Stimulated activated memory B cell treated with anti-CD40 and anti-IgM and Interleukin-4, amounts not matched to agents 10 μg/mL and 1 μg/mL and 100 μg/mL, for 72 hours (primary cell): Measurements from ENCODE around the gene PRLH.

ENCODE experiments used
- ATAC-seq: fragments of 150-1000 bp; cut with Tn5 transposase; 2 replicates; pipeline ENCODE4 v1.10.0; 2021
- H3K27ac Mint-ChIP-seq: one replicate; pipeline ENCODE4 v1.8.0; 2022; ENCODE audit warnings: mild to moderate bottlenecking, mixed read lengths
- H3K27me3 Mint-ChIP-seq: one replicate; pipeline ENCODE4 v1.8.0; 2022; ENCODE audit warnings: mixed read lengths
- H3K36me3 Mint-ChIP-seq: one replicate; pipeline ENCODE4 v1.8.0; 2022; ENCODE audit warnings: mixed read lengths
- H3K4me1 Mint-ChIP-seq: one replicate; pipeline ENCODE4 v1.8.0; 2022; ENCODE audit warnings: mixed read lengths
- H3K4me3 Mint-ChIP-seq: one replicate; pipeline ENCODE4 v1.8.0; 2022; ENCODE audit warnings: mild to moderate bottlenecking, moderate library complexity, mixed read lengths
- H3K9me3 Mint-ChIP-seq: one replicate; pipeline ENCODE4 v1.8.0; 2022; ENCODE audit warnings: mixed read lengths

The PRLH gene

DNA sequence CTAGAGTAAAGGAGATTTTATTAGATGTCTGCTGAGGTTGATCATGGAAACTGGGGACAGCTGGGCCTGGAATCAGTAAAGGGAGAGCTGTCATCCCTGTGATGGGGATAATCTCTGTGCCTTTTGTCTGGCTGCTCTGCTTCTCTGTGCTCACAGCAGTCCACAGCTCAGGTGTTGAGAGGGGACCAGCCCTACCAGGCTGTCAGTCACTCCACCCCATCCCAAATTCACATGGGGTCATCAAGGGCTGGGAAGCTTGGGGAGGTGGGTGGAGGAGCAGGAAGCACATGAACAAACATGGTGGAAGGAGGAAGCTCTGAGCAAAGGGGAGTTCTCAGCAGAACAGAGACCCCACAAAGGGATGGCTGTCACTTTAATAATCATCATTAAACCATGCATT lies 47.3 kb downstream of the PRLH start:
- Mint-ChIP-seq H3K27ac (no peak overlapping the region), H3K4me3 (no peak overlapping the region), H3K4me1 (peaks cover 19% of the 10 kb centered on the region), H3K9me3 (no peaks in the 10 kb centered on the region), H3K36me3 (no peaks in the 10 kb centered on the region), H3K27me3 (peaks cover 34% of the 10 kb centered on the region)
- ATAC-seq: no peak

DNA sequence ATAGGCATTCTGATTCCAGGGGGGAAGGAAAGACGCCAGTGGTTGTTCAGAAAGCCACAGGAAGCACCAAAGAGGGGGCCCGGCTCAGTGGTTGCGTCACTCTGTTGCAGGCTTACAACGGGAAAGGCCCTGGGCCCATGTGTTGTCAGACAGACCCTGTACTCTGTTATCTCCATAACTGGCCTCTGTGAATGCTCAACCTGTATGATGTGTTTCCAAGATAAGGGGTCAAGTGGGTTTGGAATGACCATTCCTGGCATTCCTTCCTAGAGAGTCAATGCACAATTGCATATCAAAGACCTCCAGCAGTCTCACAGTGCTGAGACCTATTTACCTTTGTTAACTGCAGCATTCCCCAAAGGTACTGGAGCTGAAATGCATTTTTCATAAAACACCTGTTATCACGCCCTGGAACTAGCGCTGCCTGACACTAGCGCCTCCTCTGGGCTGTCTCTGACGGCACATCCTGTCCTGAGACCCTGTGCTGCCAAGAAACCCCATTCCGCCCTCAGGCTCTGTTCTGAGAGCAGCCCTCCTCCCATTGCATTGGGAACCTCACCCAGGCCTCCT lies 47.9 kb downstream of the PRLH start:
- Mint-ChIP-seq H3K4me1 (peaks cover 19% of the 10 kb centered on the region), H3K27ac (no peak overlapping the region), H3K36me3 (no peaks in the 10 kb centered on the region), H3K27me3 (peaks cover 28% of the 10 kb centered on the region), H3K4me3 (no peak overlapping the region), H3K9me3 (no peaks in the 10 kb centered on the region)
- no peak for ATAC-seq

DNA sequence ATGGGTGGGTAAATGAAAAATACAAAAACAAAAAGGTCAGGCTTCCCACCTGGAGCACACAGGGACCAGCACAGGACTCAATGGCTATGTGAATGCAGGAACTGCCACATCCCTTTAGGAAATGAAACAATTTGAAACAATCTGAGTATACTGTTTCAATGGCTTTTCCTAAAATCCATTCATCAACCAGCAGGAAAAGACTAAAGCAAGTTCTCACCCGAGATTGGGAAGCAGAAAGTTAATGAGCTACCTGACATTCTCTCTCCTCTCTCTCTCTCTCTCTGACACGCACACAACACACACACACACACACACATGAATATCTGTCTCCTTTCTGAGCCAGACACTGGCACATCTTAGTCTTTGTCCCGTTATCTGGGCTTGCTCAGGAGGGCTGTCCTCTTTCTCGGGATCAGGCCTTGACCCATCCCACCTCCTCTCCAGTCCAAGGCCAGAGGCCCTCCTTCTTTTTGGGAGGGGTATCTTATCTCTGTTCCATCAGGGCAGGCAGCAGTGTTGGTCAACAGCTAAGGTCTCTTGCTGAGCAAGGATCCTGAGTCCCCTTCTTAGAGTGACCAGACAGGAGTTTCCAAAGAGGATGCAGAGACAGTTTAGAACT lies 49.4 kb downstream of the PRLH start:
- H3K27ac Mint-ChIP-seq: no peak overlapping the region
- peak; percentile 20 for ATAC-seq
- H3K4me3 Mint-ChIP-seq: no peak overlapping the region
- no peaks in the 10 kb centered on the region for H3K36me3 Mint-ChIP-seq
- peaks cover 19% of the 10 kb centered on the region for H3K4me1 Mint-ChIP-seq
- peaks cover 14% of the 10 kb centered on the region for H3K27me3 Mint-ChIP-seq
- no peaks in the 10 kb centered on the region for H3K9me3 Mint-ChIP-seq

DNA sequence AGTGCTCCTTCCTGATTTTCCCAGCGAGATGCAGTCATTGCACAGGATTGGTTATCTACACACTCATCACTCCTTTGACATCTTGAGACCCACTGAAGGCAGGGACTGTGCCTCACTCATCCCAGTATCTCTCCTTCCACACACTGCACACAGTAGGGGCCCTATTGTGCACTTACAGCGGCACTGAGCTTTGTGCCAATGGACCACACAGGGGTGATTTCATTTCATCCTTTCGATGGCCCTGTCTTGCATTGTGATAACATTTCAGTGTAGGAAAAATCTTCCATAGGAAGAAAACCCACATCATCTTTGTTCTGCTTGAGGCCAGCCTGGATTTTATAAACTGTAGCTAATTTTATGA lies 50.0 kb downstream of the PRLH start:
- Mint-ChIP-seq H3K27me3 (peaks cover 14% of the 10 kb centered on the region), H3K27ac (no peak overlapping the region), H3K4me1 (peaks cover 19% of the 10 kb centered on the region), H3K9me3 (no peaks in the 10 kb centered on the region), H3K36me3 (no peaks in the 10 kb centered on the region), H3K4me3 (no peak overlapping the region)
- no peak for ATAC-seq
